ENCODE results near the gene AP1M1. TPM values are rescaled to one million over a fixed set of nuclear protein-coding genes. Genes with fewer than 3 reads are reported as not detected.

Gene AP1M1
- total RNA-seq, 1 donor from 2014 or later = 162 TPM

GRCh38 chr19:16232568-16232967 lies 34.9 kb downstream of the AP1M1 start:
- H3K9me3 ChIP-seq = no peaks in the 10 kb centered on the region
- TF ChIP-seq CTCF (IDR thresholded peaks at IDR 0.05) = no peak
- H3K27me3 ChIP-seq = no peaks in the 10 kb centered on the region
- intact Hi-C loops (cut with DNase I) = no loop called here
- no peak overlapping the region for H3K27ac ChIP-seq
- DNase-seq (ENCODE audit: low spot score in 2 of 2) = no peak
- H3K4me1 ChIP-seq = no peaks in the 10 kb centered on the region
- H3K36me3 ChIP-seq = peaks cover 80 to 89% of the 10 kb centered on the region in 2 donors
- no peak overlapping the region for H3K4me3 ChIP-seq

- Histone ChIP-seq H3K4me3 (no peak overlapping the region), H3K27ac (no peak overlapping the region), H3K4me1 (no peaks in the 10 kb centered on the region), H3K27me3 (no peaks in the 10 kb centered on the region), H3K36me3 (peaks cover 73 to 82% of the 10 kb centered on the region in 2 donors), H3K9me3 (no peaks in the 10 kb centered on the region)
- intact Hi-C loops (cut with DNase I) = no loop called here
- no peak for TF ChIP-seq CTCF (IDR thresholded peaks at IDR 0.05)
- no peak for DNase-seq (ENCODE audit: low spot score in 2 of 2)
Observed at GRCh38 chr19:16233081-16233776, 35.5 kb downstream of the AP1M1 start.

- no peaks in the 10 kb centered on the region for H3K27me3 ChIP-seq
- H3K27ac ChIP-seq = no peak overlapping the region
- DNase-seq (ENCODE audit: low spot score in 2 of 2) = no peak
- TF ChIP-seq CTCF (IDR thresholded peaks at IDR 0.05) = no peak
- peaks cover 66 to 74% of the 10 kb centered on the region in 2 donors for H3K36me3 ChIP-seq
- intact Hi-C loops (cut with DNase I) = no loop called here
- H3K4me3 ChIP-seq = no peak overlapping the region
- no peaks in the 10 kb centered on the region for H3K4me1 ChIP-seq
- H3K9me3 ChIP-seq = no peaks in the 10 kb centered on the region
Observed at GRCh38 chr19:16233836-16234551, 36.3 kb downstream of the AP1M1 start.

- H3K27ac ChIP-seq = no peak overlapping the region
- no peak overlapping the region for H3K4me3 ChIP-seq
- intact Hi-C loops (cut with DNase I) = no loop called here
- no peak for DNase-seq (ENCODE audit: low spot score in 2 of 2)
- no peaks in the 10 kb centered on the region for H3K27me3 ChIP-seq
- H3K4me1 ChIP-seq = no peaks in the 10 kb centered on the region
- no peak for TF ChIP-seq CTCF (IDR thresholded peaks at IDR 0.05)
- peaks cover 57 to 66% of the 10 kb centered on the region in 2 donors for H3K36me3 ChIP-seq
- no peaks in the 10 kb centered on the region for H3K9me3 ChIP-seq
Observed at GRCh38 chr19:16234552-16235445, 37.1 kb downstream of the AP1M1 start.

- Histone ChIP-seq H3K27ac (no peak overlapping the region), H3K4me3 (no peak overlapping the region), H3K4me1 (no peaks in the 10 kb centered on the region), H3K9me3 (no peaks in the 10 kb centered on the region), H3K36me3 (peaks cover 51 to 56% of the 10 kb centered on the region in 2 donors), H3K27me3 (no peaks in the 10 kb centered on the region)
- intact Hi-C loops (cut with DNase I) = no loop called here
- no peak for DNase-seq (ENCODE audit: low spot score in 2 of 2)
- TF ChIP-seq CTCF (IDR thresholded peaks at IDR 0.05) = no peak
Observed at GRCh38 chr19:16235811-16236652, 38.3 kb downstream of the AP1M1 start.
